Fibroblast of lung (primary cell): ENCODE measurements around the gene LRFN2. TPM values are rescaled to one million over a fixed set of nuclear protein-coding genes. Genes with fewer than 3 reads are reported as not detected.

Experiments used
- DNase-seq, 2 donors: peaks; one replicate each; pipeline versions ENCODE4 v3.0.0 to v3.0.0-alpha.2; 2010; ENCODE audit warnings: low read depth in 2 of 2
- H2AFZ ChIP-seq: 2 replicates; pipeline ENCODE4 v1.5.1; 2012; ENCODE audit warnings: low read length, control low read depth, inconsistent platforms
- H3K27ac ChIP-seq: 2 replicates; pipeline ENCODE4 v1.5.1; 2011; ENCODE audit warnings: low read length, control low read depth; ENCODE audit not compliant: insufficient read depth
- H3K27me3 ChIP-seq: 2 replicates; pipeline ENCODE4 v1.5.1; 2011; ENCODE audit warnings: mild to moderate bottlenecking, low read length; ENCODE audit not compliant: control insufficient read depth, insufficient read depth
- H3K36me3 ChIP-seq: 2 replicates; pipeline ENCODE4 v1.5.1; 2011; ENCODE audit warnings: low read length; ENCODE audit not compliant: control insufficient read depth, insufficient read depth
- H3K4me1 ChIP-seq: 2 replicates; pipeline ENCODE4 v1.5.1; 2011; ENCODE audit warnings: low read length; ENCODE audit not compliant: control insufficient read depth, insufficient read depth; ENCODE audit errors: extremely low read depth
- H3K4me2 ChIP-seq: 2 replicates; pipeline ENCODE4 v1.5.1; 2011; ENCODE audit warnings: low read length, control low read depth; ENCODE audit not compliant: insufficient read depth; ENCODE audit errors: extremely low read depth
- H3K4me3 ChIP-seq, 4 experiments: fragments of 200-600 bp in 1 of 4; sonication (generic) in 1 of 4; replicated peaks in 1 of 4; 2 replicates each; pipeline ENCODE4 v1.5.1; 2011 to 2016; ENCODE audit warnings: low read length in 4 of 4, low read depth in 3 of 4, mild to moderate bottlenecking in 3 of 4, control low read depth in 2 of 4, inconsistent platforms in 1 of 4, mixed read lengths in 1 of 4; ENCODE audit not compliant: insufficient read depth in 1 of 4; ENCODE audit errors: control extremely low read depth in 1 of 4
- H3K79me2 ChIP-seq: 2 replicates; pipeline ENCODE4 v1.5.1; 2012; ENCODE audit warnings: mild to moderate bottlenecking, low read length, inconsistent platforms; ENCODE audit not compliant: control insufficient read depth, insufficient read depth
- H3K9ac ChIP-seq: 2 replicates; pipeline ENCODE4 v1.5.1; 2011; ENCODE audit warnings: mild to moderate bottlenecking, low read length, control low read depth; ENCODE audit not compliant: insufficient read depth
- H3K9me3 ChIP-seq: 2 replicates; pipeline ENCODE4 v1.5.1; 2012; ENCODE audit warnings: low read depth, low read length; ENCODE audit not compliant: control insufficient read depth, insufficient read depth
- H4K20me1 ChIP-seq: 2 replicates; pipeline ENCODE4 v1.5.1; 2011; ENCODE audit warnings: low read length; ENCODE audit not compliant: control insufficient read depth, insufficient read depth; ENCODE audit errors: extremely low read depth
- EZH2 ChIP-seq: IDR thresholded peaks from 2 replicates; pipeline ENCODE4 v1.5.1; 2012; ENCODE audit warnings: low read length, control low read depth, mild to moderate bottlenecking; ENCODE audit errors: missing control alignments
- polyA plus RNA-seq, 2 donors: library from polyadenylated mRNA; depleted of rRNA in 1 of 2; stranded (reverse) in 1 of 2; unstranded in 1 of 2; fragments of >200 nt; gene quantifications; 2 replicates each; pipeline ENCODE4 v1.2.1, GENCODE V29; 2011 to 2012; ENCODE audit warnings: missing spikeins in 1 of 2
- total RNA-seq: library from RNA; depleted of rRNA; stranded (reverse); fragments of >200 nt; gene quantifications from 2 replicates; pipeline ENCODE4 v1.2.1, GENCODE V29; 2014
- TF ChIP-seq, protein P1 (sequence below), 2 donors: IDR thresholded peaks in 1 of 2; conservative IDR thresholded peaks in 1 of 2; 1 replicate in 1 of 2; 2 replicates in 1 of 2; pipeline ENCODE4 v1.5.1; 2011 to 2012; ENCODE audit warnings: low read length in 2 of 2, control low read depth in 1 of 2, inconsistent platforms in 1 of 2, low read depth in 1 of 2, mild to moderate bottlenecking in 1 of 2

Gene LRFN2
- total and polyA plus RNA-seq, 2 donors (not counting 1 experiment from before 2014, with no cell fraction given), result not detected

DNA sequence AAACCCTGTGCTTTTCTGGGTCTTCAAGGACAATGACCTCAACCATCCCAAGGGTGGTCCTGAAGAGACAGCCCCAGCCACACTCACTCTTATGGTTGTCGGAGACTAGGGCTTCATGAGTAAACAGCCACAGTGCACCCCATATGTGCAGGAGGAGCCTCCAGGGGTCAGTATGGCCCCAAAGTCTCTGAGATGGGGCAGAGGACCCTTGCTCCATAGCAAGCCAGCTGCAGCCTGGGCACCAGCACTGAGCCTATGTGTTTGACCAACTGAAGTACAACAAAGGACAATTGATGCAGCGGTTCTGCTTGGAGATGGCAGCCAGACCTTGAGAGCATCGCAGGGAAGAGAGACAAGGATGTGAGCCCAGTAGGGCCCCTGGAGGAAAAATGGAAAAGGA, 112.2 kb downstream of the LRFN2 start:
- no peaks in the 10 kb centered on the region for H3K4me1 ChIP-seq
- no peak overlapping the region for H3K4me2 ChIP-seq
- no peak for DNase-seq
- no peak overlapping the region for H3K9ac ChIP-seq
- H3K27ac ChIP-seq, result no peak overlapping the region
- H3K27me3 ChIP-seq, result no peaks in the 10 kb centered on the region
- H2AFZ ChIP-seq, result no peak overlapping the region
- no peak overlapping the region for H3K4me3 ChIP-seq
- H3K36me3 ChIP-seq, result no peaks in the 10 kb centered on the region
- TF ChIP-seq, protein P1, sequence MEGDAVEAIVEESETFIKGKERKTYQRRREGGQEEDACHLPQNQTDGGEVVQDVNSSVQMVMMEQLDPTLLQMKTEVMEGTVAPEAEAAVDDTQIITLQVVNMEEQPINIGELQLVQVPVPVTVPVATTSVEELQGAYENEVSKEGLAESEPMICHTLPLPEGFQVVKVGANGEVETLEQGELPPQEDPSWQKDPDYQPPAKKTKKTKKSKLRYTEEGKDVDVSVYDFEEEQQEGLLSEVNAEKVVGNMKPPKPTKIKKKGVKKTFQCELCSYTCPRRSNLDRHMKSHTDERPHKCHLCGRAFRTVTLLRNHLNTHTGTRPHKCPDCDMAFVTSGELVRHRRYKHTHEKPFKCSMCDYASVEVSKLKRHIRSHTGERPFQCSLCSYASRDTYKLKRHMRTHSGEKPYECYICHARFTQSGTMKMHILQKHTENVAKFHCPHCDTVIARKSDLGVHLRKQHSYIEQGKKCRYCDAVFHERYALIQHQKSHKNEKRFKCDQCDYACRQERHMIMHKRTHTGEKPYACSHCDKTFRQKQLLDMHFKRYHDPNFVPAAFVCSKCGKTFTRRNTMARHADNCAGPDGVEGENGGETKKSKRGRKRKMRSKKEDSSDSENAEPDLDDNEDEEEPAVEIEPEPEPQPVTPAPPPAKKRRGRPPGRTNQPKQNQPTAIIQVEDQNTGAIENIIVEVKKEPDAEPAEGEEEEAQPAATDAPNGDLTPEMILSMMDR (conservative IDR thresholded peaks at IDR 0.05 in 1 of 2, IDR thresholded peaks at IDR 0.05 in 1 of 2; ENCODE audit: low read depth in 1 of 2, low read length in 2 of 2), result no peak
- TF ChIP-seq EZH2, result no peak
- no peaks in the 10 kb centered on the region for H3K79me2 ChIP-seq
- H4K20me1 ChIP-seq, result no peaks in the 10 kb centered on the region
- no peaks in the 10 kb centered on the region for H3K9me3 ChIP-seq

DNA sequence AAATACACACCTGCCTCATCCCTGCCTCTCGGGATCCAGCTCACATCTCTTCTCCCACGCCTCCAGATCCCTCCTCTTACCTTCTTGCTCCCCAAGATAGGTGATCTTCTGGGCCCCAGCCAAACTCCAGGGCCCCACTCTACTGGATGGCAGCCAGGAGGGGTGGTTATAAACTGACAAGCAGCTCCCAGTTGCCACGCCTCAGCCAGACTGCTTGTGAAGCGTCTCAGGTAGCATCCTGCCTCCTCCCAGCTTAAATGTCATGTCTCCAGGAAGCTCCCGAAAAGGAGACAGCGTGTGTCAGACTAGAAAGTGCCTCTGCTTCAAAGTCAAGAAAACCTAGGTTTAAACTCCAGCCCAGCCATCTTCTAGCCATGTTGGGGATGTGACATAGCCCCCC, 114.1 kb downstream of the LRFN2 start:
- no peak overlapping the region for H3K4me2 ChIP-seq
- DNase-seq, result no peak
- no peak overlapping the region for H3K27ac ChIP-seq
- H3K79me2 ChIP-seq, result no peaks in the 10 kb centered on the region
- no peak overlapping the region for H2AFZ ChIP-seq
- no peaks in the 10 kb centered on the region for H3K4me1 ChIP-seq
- no peak for TF ChIP-seq EZH2
- TF ChIP-seq, protein P1 (conservative IDR thresholded peaks at IDR 0.05 in 1 of 2, IDR thresholded peaks at IDR 0.05 in 1 of 2; ENCODE audit: low read depth in 1 of 2, low read length in 2 of 2), result no peak
- no peaks in the 10 kb centered on the region for H4K20me1 ChIP-seq
- H3K9ac ChIP-seq, result no peak overlapping the region
- no peak overlapping the region for H3K4me3 ChIP-seq
- no peaks in the 10 kb centered on the region for H3K27me3 ChIP-seq
- H3K9me3 ChIP-seq, result no peaks in the 10 kb centered on the region
- no peaks in the 10 kb centered on the region for H3K36me3 ChIP-seq

DNA sequence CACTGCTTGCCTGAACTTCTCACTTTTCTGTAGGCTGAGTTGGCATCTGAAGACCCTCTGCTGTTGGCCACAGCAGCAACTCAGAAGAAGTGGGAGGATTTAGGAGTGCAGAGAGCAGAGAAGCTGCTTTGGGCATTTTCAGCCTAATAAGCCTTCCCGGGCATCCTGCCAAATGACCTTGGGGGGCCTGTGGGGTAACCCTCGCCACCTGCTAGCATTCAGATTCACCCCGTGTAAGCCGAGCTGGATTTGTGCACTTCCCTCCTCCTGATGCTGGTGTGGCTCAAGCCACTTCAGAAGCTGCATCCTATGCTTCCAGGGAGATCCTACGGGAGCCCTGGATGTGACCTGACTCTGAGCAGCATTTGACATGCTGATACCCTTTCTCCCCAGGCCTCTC, 114.8 kb downstream of the LRFN2 start:
- no peak overlapping the region for H3K4me3 ChIP-seq
- H3K79me2 ChIP-seq, result no peaks in the 10 kb centered on the region
- no peak overlapping the region for H2AFZ ChIP-seq
- no peak overlapping the region for H3K9ac ChIP-seq
- no peak overlapping the region for H3K27ac ChIP-seq
- H3K9me3 ChIP-seq, result no peaks in the 10 kb centered on the region
- DNase-seq, result no peak
- TF ChIP-seq, protein P1 (conservative IDR thresholded peaks at IDR 0.05 in 1 of 2, IDR thresholded peaks at IDR 0.05 in 1 of 2; ENCODE audit: low read depth in 1 of 2, low read length in 2 of 2), result no peak
- no peak for TF ChIP-seq EZH2
- H3K4me2 ChIP-seq, result no peak overlapping the region
- H4K20me1 ChIP-seq, result no peaks in the 10 kb centered on the region
- no peaks in the 10 kb centered on the region for H3K27me3 ChIP-seq
- H3K4me1 ChIP-seq, result no peaks in the 10 kb centered on the region
- H3K36me3 ChIP-seq, result no peaks in the 10 kb centered on the region
